ENCODE data around the gene SH2D3A.

SH2D3A gene

DNA sequence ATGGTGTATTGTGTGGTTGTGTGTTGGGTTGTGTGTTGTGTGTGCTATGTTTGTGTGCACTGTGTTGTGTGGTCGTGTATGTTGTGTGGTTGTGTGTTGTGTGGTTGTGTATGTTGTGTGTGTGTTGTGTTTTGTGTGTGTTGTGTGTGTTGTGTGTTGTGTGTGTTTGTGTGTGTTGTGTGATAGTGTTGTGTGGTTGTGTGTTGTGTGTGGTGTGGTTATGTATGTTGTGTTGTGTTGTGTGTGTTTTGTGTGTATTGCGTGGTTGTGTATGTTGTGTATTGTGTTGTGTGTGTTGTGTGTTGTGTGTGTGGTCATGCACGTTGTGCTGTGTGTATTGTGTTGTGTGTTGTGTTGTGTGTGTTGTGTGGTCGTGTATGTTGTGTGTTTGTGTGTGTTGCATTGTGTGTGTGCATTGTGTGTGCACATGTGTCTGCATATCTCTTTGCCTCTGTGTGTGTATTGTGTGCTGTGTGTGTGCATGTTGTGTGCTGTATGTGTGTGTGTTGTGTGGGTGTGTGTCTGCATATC is 49.7 kb downstream of the SH2D3A start (continued):
- TF ChIP-seq ZNF626 (tag by site-specific recombination; IDR thresholded peaks at IDR 0.05), result no peak
- no peak for TF ChIP-seq ZNF596 (tag by site-specific recombination; IDR thresholded peaks at IDR 0.05)
- 0 out of 2 replicates have a peak, but pooled peaks have one; percentile 60 for TF ChIP-seq ZNF248 (tag by site-specific recombination; IDR thresholded peaks at IDR 0.05)
- TF ChIP-seq, protein P1, sequence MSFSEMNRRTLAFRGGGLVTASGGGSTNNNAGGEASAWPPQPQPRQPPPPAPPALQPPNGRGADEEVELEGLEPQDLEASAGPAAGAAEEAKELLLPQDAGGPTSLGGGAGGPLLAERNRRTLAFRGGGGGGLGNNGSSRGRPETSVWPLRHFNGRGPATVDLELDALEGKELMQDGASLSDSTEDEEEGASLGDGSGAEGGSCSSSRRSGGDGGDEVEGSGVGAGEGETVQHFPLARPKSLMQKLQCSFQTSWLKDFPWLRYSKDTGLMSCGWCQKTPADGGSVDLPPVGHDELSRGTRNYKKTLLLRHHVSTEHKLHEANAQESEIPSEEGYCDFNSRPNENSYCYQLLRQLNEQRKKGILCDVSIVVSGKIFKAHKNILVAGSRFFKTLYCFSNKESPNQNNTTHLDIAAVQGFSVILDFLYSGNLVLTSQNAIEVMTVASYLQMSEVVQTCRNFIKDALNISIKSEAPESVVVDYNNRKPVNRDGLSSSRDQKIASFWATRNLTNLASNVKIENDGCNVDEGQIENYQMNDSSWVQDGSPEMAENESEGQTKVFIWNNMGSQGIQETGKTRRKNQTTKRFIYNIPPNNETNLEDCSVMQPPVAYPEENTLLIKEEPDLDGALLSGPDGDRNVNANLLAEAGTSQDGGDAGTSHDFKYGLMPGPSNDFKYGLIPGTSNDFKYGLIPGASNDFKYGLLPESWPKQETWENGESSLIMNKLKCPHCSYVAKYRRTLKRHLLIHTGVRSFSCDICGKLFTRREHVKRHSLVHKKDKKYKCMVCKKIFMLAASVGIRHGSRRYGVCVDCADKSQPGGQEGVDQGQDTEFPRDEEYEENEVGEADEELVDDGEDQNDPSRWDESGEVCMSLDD (tag by site-specific recombination; IDR thresholded peaks at IDR 0.05), result peak; percentile 40; the same call in 1 of the 2 replicates
- TF ChIP-seq ZNF580 (tag by site-specific recombination; IDR thresholded peaks at IDR 0.05), result peak; percentile 71; the same call in 1 of the 2 replicates
- TF ChIP-seq GLI4 (tag by site-specific recombination; IDR thresholded peaks at IDR 0.05), result peak; percentile 51
- TF ChIP-seq ZNF843 (tag by site-specific recombination; IDR thresholded peaks at IDR 0.05), result no peak
- TF ChIP-seq, protein P2, sequence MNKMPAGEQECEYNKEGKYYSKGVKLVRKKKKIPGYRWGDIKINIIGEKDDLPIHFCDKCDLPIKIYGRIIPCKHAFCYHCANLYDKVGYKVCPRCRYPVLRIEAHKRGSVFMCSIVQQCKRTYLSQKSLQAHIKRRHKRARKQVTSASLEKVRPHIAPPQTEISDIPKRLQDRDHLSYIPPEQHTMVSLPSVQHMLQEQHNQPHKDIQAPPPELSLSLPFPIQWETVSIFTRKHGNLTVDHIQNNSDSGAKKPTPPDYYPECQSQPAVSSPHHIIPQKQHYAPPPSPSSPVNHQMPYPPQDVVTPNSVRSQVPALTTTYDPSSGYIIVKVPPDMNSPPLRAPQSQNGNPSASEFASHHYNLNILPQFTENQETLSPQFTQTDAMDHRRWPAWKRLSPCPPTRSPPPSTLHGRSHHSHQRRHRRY (tag by site-specific recombination; IDR thresholded peaks at IDR 0.05), result peak; percentile 58; the same call in 1 of the 2 replicates
- 0 out of 2 replicates have a peak, but pooled peaks have one; percentile 24 for TF ChIP-seq EGR2 (tag by site-specific recombination; IDR thresholded peaks at IDR 0.05; ENCODE audit: low read depth)
- TF ChIP-seq ZFHX2 (tag by site-specific recombination; conservative IDR thresholded peaks at IDR 0.05), result peak; percentile 44; the same call in 1 of the 2 replicates
- TF ChIP-seq ZNF138 (tag by site-specific recombination; IDR thresholded peaks at IDR 0.05; ENCODE audit: borderline replicate concordance), result no peak
- TF ChIP-seq ZIC2 (tag by site-specific recombination; IDR thresholded peaks at IDR 0.05), result no peak
- peak; percentile 12; the same call in 1 of the 2 replicates for TF ChIP-seq SALL2 (tag by site-specific recombination; IDR thresholded peaks at IDR 0.05; ENCODE audit: borderline replicate concordance)
- TF ChIP-seq ZNF473 (tag by site-specific recombination; IDR thresholded peaks at IDR 0.05), result 0 out of 2 replicates have a peak, but pooled peaks have one; percentile 81
- TF ChIP-seq YY2 (tag by site-specific recombination; IDR thresholded peaks at IDR 0.05), result no peak
- TF ChIP-seq ZNF76 (tag by site-specific recombination; IDR thresholded peaks at IDR 0.05; ENCODE audit: borderline replicate concordance, low read depth), result 0 out of 2 replicates have a peak, but pooled peaks have one; percentile 12
- TF ChIP-seq ZNF311 (tag by site-specific recombination; IDR thresholded peaks at IDR 0.05; ENCODE audit: borderline replicate concordance), result peak; percentile 96; the same call in 1 of the 2 replicates
- no peak for TF ChIP-seq ZNF777 (tag by site-specific recombination; IDR thresholded peaks at IDR 0.05; ENCODE audit: borderline replicate concordance)
- TF ChIP-seq KLF16 (tag by site-specific recombination; IDR thresholded peaks at IDR 0.05), result no peak
- TF ChIP-seq ZFP41 (tag by site-specific recombination; IDR thresholded peaks at IDR 0.05; ENCODE audit: borderline replicate concordance), result 0 out of 2 replicates have a peak, but pooled peaks have one; percentile 7
- TF ChIP-seq ZNF239 (tag by site-specific recombination; IDR thresholded peaks at IDR 0.05), result peak; percentile 36; the same call in 1 of the 2 replicates
- no peak for TF ChIP-seq ZNF274 (IDR thresholded peaks at IDR 0.05; ENCODE audit: low read length)
- 0 out of 2 replicates have a peak, but pooled peaks have one; percentile 12 for TF ChIP-seq ZNF274 (tag by site-specific recombination; IDR thresholded peaks at IDR 0.05; ENCODE audit: borderline replicate concordance)

DNA sequence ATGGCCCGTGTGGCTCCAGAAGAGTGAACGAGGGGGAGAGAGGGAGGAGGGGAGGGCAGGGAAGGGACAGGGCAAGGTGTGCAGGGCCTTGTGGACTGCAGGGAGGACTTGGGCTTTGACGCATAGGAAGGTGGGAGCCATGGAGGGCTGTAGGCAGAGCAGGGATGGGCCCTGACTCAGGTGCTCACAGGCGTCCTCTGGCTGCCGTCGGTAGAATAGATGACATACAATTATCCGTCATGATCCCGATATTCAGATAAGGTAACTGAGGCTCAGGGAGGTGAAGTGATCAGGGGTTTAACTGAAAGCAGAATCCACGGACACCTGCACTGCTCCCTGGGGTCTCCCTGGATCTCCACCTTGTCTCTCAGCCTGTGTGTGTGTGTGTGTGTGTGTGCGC is 50.2 kb downstream of the SH2D3A start:
- Histone ChIP-seq H3K9me3 (ENCODE audit: control insufficient read depth, insufficient read depth, low read depth, low read length) (no peaks in the 10 kb centered on the region), H3K4me1 (ENCODE audit: control insufficient read depth, insufficient read depth, low read length) (no peaks in the 10 kb centered on the region), H3K36me3 (ENCODE audit: control insufficient read depth in 2 of 2, insufficient read depth in 1 of 2, low read length in 2 of 2) (no peaks in the 10 kb centered on the region), H3K27ac (ENCODE audit: extremely low read depth, low read depth, low read length) (no peak overlapping the region), H3K4me3 (ENCODE audit: low read depth, low read length) (no peak overlapping the region)
- POLR2A ChIA-PET, result no interaction called here
- TF ChIP-seq ZNF16 (tag by site-specific recombination; IDR thresholded peaks at IDR 0.05; ENCODE audit: low read depth) (peak; percentile 92), RBAK (tag by site-specific recombination; IDR thresholded peaks at IDR 0.05) (no peak)
- TF ChIP-seq, protein P3, sequence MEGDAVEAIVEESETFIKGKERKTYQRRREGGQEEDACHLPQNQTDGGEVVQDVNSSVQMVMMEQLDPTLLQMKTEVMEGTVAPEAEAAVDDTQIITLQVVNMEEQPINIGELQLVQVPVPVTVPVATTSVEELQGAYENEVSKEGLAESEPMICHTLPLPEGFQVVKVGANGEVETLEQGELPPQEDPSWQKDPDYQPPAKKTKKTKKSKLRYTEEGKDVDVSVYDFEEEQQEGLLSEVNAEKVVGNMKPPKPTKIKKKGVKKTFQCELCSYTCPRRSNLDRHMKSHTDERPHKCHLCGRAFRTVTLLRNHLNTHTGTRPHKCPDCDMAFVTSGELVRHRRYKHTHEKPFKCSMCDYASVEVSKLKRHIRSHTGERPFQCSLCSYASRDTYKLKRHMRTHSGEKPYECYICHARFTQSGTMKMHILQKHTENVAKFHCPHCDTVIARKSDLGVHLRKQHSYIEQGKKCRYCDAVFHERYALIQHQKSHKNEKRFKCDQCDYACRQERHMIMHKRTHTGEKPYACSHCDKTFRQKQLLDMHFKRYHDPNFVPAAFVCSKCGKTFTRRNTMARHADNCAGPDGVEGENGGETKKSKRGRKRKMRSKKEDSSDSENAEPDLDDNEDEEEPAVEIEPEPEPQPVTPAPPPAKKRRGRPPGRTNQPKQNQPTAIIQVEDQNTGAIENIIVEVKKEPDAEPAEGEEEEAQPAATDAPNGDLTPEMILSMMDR (tag by site-specific recombination; IDR thresholded peaks at IDR 0.05), result peak; percentile 34; the same call in 1 of the 2 replicates
- TF ChIP-seq, protein P4, sequence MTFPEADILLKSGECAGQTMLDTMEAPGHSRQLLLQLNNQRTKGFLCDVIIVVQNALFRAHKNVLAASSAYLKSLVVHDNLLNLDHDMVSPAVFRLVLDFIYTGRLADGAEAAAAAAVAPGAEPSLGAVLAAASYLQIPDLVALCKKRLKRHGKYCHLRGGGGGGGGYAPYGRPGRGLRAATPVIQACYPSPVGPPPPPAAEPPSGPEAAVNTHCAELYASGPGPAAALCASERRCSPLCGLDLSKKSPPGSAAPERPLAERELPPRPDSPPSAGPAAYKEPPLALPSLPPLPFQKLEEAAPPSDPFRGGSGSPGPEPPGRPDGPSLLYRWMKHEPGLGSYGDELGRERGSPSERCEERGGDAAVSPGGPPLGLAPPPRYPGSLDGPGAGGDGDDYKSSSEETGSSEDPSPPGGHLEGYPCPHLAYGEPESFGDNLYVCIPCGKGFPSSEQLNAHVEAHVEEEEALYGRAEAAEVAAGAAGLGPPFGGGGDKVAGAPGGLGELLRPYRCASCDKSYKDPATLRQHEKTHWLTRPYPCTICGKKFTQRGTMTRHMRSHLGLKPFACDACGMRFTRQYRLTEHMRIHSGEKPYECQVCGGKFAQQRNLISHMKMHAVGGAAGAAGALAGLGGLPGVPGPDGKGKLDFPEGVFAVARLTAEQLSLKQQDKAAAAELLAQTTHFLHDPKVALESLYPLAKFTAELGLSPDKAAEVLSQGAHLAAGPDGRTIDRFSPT (tag by site-specific recombination; IDR thresholded peaks at IDR 0.05), result 0 out of 2 replicates have a peak, but pooled peaks have one; percentile 11
- CTCF ChIA-PET, result interaction anchor here (0.6 to 1.2 kb wide), 3 partner anchors 21 to 91 kb away, joined by 3 to 4 read pairs (median 3); no protein-coding TSS in a partner anchor

All from HEK293 (cell line).